ENCODE data around the gene TIMP1.

TIMP1 gene

DNA sequence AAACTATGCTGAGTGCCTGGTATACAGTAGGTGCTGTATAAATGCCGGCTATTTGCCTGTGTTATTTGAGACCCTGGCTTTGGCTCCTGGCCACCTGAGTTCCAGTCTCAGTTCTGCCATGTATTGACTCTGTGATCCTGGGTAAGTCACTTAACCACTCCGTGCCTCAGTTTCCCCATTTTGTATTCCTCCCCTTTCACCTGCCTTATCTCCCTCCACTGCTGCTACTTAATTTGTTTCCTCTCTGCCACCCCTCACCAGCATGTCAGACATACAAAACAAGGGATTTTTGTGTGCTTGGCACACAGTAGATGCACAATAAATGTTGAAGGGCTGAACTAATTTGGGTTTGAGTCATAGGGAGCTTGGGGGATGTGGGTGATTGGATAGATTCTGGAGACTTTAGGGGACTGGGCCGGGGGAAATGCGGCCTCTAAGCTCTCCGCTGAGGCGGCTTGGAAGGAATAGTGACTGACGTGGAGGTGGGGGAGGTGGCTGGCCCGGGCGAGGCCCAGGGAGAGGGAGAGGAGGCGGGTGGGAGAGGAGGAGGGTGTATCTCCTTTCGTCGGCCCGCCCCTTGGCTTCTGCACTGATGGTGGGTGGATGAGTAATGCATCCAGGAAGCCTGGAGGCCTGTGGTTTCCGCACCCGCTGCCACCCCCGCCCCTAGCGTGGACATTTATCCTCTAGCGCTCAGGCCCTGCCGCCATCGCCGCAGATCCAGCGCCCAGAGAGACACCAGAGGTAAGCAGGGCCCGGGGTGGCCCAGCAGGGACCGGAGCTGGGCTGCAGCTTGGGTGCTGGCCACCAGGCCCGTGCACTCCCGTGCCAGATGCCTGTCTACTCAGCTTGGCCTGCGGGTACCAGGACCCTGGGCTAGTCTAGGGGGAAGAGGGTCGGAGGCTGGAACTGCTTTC lies at the start of gene TIMP1:
Gene TIMP1, plus strand, starts transcription at position 706 of the 917 bp plus-strand sequence. CDS start 980 bp downstream, outside the sequence.
- H3K27ac ChIP-seq: no peak within 1 kb of the TSS
- H3K27me3 ChIP-seq (ENCODE audit: insufficient read depth, low read depth, severe bottlenecking): peaks cover 9% of the 10 kb centered on the region
- no peaks in the 10 kb centered on the region for H3K9me3 ChIP-seq (ENCODE audit: severe bottlenecking)
- TF ChIP-seq, protein P1, sequence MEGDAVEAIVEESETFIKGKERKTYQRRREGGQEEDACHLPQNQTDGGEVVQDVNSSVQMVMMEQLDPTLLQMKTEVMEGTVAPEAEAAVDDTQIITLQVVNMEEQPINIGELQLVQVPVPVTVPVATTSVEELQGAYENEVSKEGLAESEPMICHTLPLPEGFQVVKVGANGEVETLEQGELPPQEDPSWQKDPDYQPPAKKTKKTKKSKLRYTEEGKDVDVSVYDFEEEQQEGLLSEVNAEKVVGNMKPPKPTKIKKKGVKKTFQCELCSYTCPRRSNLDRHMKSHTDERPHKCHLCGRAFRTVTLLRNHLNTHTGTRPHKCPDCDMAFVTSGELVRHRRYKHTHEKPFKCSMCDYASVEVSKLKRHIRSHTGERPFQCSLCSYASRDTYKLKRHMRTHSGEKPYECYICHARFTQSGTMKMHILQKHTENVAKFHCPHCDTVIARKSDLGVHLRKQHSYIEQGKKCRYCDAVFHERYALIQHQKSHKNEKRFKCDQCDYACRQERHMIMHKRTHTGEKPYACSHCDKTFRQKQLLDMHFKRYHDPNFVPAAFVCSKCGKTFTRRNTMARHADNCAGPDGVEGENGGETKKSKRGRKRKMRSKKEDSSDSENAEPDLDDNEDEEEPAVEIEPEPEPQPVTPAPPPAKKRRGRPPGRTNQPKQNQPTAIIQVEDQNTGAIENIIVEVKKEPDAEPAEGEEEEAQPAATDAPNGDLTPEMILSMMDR (IDR thresholded peaks at IDR 0.05; ENCODE audit: low read depth, low read length): no peak
- no peak for DNase-seq
- no peaks in the 10 kb centered on the region for H3K36me3 ChIP-seq
- H3K4me3 ChIP-seq (ENCODE audit: low read depth, low read length): no peak within 1 kb of the TSS

DNA sequence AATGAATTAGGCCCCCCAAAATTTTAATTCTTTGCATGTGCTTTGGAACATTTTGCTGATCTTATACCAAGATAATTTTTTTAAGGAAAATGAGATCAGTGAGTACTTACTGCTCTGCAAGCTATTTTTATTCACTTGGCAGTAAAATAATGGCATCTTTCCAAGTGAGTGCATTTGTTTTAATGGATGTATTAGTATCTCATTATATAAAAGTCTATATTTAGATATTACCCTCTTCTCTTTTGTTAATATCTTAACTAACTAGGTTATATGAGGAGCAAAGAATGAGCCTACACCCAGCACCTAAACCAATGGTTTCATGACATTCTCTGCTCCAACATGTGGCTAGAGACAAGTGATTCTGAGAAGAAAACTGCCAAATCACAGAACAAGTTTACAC lies 42.4 kb upstream of the TIMP1 start:
- Histone ChIP-seq H3K9me3 (ENCODE audit: severe bottlenecking) (no peaks in the 10 kb centered on the region), H3K27ac (no peak overlapping the region), H3K27me3 (ENCODE audit: insufficient read depth, low read depth, severe bottlenecking) (peaks cover 4% of the 10 kb centered on the region), H3K4me3 (ENCODE audit: low read depth, low read length) (no peak overlapping the region), H3K36me3 (no peaks in the 10 kb centered on the region)
- no peak for DNase-seq
- TF ChIP-seq, protein P1 (IDR thresholded peaks at IDR 0.05; ENCODE audit: low read depth, low read length): no peak

DNA sequence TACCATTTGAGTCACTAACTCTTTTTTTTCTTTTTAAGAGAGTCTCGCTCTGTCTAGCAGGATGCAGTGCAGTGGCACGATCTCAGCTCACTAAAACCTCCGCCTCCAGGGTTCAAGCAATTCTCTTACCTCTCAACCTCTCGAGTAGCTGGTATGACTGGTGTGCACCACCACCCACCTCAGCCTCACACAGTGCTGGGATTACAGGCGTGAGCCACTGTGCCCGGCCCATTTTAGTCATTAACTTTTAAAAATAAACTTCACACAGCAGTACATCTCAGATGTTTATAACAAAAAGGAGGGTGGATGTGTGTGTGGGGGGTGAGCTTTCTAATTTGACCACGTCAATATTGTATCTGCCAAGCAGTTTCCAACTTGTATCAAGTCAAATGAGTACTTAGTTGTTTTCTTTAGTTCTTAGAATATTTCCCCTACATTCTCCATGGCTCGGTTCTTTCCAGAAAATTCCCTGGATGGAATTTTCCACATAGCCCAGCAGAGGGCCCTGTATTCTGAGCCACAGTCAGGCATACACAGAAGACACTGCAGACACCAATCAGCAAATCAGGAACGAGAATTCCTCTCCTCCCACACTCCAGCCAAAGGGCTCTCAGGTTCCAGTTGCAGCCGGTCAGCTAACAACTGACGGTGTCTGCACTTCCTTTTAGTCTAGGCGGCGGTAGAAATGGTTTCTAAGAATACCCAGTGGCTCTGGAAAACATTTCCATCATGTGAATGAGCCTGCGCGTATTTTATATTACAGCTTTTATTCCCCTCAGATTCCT lies 41.3 kb upstream of the TIMP1 start:
- TF ChIP-seq, protein P1 (IDR thresholded peaks at IDR 0.05; ENCODE audit: low read depth, low read length): peak; percentile 37; the same call in 1 of the 2 replicates
- H3K27ac ChIP-seq: peak overlapping the region; percentile 34
- H3K36me3 ChIP-seq: no peaks in the 10 kb centered on the region
- H3K27me3 ChIP-seq (ENCODE audit: insufficient read depth, low read depth, severe bottlenecking): peaks cover 4% of the 10 kb centered on the region
- DNase-seq: peak; percentile 73
- H3K4me3 ChIP-seq (ENCODE audit: low read depth, low read length): no peak overlapping the region
- no peaks in the 10 kb centered on the region for H3K9me3 ChIP-seq (ENCODE audit: severe bottlenecking)

DNA sequence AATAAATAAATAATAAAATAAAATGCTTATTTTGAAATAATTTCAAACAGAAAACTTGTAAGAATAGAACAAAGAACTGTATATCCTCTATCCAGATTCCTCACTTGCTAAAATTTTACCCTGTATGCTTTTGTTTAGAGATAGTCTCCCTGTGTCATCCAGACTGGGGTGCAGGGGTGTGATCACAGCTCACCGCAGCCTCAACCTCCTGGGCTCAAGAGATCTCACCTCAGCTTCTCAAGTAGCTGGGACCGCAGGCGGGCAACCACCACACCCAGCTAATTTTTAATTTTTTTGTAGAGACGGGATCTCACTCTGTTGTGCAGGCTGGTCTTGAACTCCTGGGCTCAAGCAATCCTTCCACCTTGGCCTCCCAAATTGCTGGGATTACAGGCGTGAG lies 38.7 kb upstream of the TIMP1 start:
- TF ChIP-seq, protein P1 (IDR thresholded peaks at IDR 0.05; ENCODE audit: low read depth, low read length): no peak
- Histone ChIP-seq H3K27ac (no peak overlapping the region), H3K9me3 (ENCODE audit: severe bottlenecking) (no peaks in the 10 kb centered on the region), H3K4me3 (ENCODE audit: low read depth, low read length) (no peak overlapping the region), H3K36me3 (no peaks in the 10 kb centered on the region), H3K27me3 (ENCODE audit: insufficient read depth, low read depth, severe bottlenecking) (peaks cover 4% of the 10 kb centered on the region)
- DNase-seq: no peak

DNA sequence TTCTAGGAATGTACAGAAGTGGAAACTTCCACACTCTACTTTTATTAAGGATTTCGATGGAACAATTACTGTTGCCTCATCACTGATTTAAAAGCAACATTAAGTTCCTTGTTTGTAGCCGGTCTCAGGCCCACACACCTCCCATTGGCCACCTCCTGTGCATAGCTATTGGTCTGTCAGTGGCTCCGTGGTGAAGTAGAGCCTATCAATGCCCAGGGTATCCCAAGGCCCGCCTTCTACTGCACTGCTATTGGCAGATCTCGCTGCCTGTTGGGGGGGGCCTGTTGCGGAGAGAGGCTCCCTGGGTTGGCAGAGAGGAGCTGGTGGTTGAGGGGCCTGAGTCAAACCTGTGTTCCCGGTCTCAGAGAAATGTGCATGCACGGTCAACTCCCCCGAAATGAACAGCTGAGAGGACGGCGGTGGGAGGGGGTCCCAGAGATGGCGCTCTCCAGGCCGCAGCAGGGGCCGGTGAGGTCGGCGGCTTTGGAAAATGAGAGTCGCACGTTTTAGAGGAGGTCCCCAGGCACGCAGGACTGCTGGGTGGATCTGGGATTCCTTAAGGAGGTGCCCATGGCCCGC lies 26.1 kb upstream of the TIMP1 start:
- no peak for DNase-seq
- H3K27me3 ChIP-seq (ENCODE audit: insufficient read depth, low read depth, severe bottlenecking): peaks cover 10% of the 10 kb centered on the region
- no peaks in the 10 kb centered on the region for H3K9me3 ChIP-seq (ENCODE audit: severe bottlenecking)
- no peak overlapping the region for H3K27ac ChIP-seq
- H3K36me3 ChIP-seq: no peaks in the 10 kb centered on the region
- H3K4me3 ChIP-seq (ENCODE audit: low read depth, low read length): no peak overlapping the region
- TF ChIP-seq, protein P1 (IDR thresholded peaks at IDR 0.05; ENCODE audit: low read depth, low read length): no peak
